ENCODE measurements around the gene S100A14.
"Not testable (repeated sequence)": the region's sequence is repeated elsewhere in the genome, so short reads cannot be mapped to it uniquely, and the experiment has no call there.

The S100A14 gene

DNA sequence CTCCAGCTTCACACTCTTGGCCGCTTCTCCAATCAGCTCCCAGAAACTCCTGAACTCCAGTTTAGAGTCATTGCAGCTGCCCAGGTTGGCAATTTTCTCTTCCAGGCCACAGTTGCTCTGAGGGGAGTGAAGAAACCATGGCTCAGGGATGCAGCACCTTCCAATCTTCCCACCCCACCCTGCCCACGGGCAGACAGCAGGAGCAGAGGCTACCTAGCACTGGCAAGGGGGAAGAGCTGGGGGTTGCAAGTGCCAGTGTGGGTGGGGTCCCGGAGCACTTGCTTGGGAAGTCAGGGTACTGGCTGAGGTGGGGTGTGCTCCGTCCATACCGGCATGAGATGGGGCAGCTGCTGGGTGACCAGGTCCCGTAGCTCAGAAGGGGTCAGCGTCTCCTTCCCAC, 1.2 kb downstream of the S100A14 start:
- no peak for DNase-seq (ENCODE audit: low spot score)

DNA sequence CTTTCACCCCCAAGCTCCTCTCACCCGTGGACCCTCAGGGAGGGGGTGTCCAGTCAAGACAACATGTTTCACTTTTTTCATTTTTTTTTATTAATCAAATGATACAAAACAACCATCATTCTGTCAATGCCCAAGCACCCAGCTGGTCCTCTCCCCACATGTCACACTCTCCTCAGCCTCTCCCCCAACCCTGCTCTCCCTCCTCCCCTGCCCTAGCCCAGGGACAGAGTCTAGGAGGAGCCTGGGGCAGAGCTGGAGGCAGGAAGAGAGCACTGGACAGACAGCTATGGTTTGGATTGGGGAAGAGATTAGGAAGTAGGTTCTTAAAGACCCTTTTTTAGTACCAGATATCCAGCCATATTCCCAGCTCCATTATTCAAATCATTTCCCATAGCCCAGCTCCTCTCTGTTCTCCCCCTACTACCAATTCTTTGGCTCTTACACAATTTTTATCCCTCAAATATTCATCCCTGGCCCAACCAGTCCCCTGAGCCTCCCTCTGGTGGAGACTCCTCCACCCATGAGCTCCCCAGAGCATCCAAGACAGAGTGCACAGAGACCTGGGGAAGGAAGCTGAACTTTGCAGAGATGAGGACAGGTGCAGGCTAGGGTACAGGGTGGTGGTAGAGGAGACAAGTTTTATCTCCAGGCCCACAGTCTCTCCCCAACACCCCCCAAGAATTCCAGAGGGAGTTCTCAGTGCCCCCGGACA, 1.8 kb downstream of the S100A14 start:
- DNase-seq (ENCODE audit: low spot score): no peak

DNA sequence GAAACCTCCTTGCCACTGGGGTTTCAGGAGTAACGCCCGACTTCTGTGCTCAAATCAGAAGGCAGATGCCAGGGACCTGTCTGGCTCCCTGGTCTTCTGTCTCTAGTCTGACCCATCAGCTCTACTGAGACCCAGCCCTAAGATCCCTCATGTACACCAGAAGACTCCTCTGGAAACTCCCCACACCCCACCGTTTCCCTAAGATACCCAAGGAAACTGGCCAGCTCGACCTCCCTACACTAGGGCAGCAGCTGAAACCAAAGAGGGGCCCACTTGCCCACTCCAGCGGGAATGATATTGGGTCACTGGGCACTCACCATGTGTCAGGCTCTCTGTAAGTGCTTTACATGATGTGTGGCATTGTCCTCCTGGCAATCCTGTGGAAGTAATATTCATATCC, 2.7 kb downstream of the S100A14 start:
- no peak for DNase-seq (ENCODE audit: low spot score)

DNA sequence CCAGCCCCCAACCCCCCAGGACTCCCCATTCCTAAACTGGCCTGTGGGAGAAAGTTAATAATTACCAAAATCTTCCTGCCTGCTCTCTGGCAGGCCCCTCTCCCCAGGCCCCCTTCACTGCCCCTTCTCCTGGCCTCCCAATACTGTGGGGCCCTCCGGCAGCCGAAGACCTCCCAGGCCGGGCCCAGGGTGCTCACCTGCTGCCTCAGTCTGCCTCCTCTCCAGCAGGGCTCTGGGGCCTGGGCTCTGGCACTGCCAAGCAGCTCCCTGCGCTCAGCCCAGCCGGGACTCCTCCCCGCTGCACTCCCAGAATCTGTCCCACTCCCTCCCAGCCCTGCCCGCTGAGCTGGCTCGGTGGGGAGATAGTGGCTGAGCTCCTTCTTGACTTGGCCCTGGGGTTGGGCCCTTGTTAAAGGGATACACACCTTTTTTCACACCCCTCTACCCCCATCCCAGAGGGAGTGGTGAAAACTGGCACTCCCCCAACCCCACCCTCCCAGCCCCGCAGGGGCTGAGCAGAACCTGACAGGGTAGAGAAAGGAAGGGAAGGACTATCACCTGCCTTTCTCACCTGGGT, 3.3 kb downstream of the S100A14 start, which contains the start of gene S100A16:
Gene S100A16, minus strand, starts transcription at position 383 of the 577 bp plus-strand sequence. CDS start 4,986 bp downstream, outside the sequence.
- DNase-seq (ENCODE audit: low spot score): peak; percentile 80

DNA sequence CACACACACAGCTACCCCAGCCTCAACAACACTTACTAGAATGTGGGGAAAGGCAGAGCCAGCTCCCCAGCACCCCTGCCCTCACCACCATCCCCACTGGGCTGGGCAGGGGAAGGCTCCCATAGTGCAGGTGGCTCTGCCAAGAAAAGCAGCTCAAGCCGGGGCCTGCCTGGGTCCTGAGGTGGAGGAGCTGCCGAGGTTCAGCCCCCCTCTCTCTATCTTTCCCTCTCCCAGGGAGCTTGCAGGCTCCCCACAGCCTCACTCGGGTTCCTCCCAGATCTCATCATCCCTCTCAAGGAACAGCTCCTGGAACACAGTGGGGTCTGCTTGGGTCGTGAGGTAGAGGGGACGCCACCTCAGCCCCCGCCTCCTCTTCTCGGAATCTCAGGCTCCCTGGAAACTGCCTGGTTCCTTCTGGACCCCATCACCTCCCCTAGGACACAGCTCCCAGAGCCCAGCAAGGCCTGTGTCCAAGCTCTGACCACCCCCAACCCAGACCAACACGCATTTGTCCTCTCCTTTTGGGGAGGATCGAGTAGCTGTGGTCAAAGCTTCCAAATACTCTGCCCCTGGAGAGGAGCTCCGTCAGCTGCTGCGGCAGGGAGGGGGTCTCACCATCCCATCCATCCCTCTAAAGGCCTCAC, 3.9 kb downstream of the S100A14 start:
- no peak for DNase-seq (ENCODE audit: low spot score)

DNA sequence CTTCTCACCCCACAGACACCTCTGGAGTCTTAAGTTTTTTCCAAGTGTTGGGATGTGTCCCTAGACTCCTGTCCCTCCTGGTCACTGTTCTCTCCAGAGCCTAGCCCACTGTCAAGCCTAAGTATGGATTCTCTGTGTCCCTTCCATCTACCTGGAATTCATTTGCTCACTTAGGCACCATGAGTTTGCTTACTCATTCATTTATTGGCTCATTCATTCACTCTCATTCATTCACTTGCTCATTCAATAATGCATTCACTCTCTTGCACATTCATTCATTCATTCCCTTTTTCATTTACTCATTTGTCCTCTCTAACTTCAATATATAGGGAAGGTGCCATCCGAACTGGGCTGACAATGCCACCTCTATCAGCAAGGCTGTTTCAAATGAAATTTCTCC, 4.8 kb downstream of the S100A14 start:
- no peak for DNase-seq (ENCODE audit: low spot score)

DNA sequence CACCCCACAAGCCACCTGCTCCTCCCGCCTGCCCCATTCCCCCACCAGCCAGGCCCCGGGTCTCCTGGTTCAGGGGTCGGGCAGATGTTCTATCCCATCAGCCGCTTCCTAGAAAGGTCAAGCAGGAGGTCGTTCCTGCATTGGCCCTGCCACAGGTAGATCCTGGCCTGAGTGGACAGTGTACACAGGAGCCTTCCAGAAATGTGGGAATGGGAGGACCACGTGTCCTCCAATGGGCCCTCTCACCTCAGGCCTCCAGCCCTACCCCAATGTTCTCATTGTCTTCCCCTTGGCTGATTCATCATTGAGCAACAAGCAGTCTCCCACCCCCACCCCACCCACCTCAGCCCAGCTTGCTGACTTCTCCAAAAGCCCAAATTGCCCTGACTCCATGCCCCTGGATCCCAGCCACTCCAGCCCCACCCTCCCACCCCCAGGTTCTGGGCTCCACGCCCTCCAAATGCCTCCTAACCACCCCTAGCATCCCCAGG, 5.3 kb downstream of the S100A14 start:
- no peak for DNase-seq (ENCODE audit: low spot score)

DNA sequence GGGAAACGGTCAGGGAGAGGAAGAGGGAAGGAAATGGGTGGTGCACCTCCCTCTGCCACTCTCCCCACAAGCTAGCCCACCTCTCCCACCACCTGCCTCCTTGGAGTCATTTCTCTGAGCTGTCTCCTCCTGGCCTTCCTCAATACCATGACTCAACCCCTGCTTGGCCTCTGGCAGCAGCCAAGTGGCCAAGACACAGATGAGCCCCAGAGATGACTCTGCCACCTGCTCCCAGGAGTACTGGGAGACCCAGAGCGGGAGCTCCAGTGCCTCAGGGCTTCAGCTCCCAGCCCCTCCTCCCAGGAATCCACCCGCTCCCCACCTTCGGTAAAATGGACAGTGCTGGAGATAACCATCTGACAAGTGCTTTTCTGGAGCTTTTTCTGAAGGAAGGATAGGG, 5.8 kb downstream of the S100A14 start:
- no peak for DNase-seq (ENCODE audit: low spot score)

DNA sequence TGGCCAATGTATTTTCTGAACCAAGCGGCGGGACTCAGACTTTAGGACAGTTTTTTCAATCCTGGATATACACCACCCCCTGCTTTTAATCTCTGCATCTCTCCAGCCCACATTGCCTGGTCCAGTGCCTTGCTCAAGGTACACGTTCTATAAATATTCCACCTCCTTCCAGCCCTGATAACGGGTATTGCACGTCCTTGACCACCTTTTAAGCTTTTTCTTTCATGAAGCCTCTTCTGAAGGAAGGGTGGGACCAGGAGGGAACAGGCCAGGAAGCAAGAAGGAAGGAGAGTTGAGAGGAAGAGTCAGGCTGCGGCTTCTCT, 6.6 kb downstream of the S100A14 start:
- no peak for DNase-seq (ENCODE audit: low spot score)

DNA sequence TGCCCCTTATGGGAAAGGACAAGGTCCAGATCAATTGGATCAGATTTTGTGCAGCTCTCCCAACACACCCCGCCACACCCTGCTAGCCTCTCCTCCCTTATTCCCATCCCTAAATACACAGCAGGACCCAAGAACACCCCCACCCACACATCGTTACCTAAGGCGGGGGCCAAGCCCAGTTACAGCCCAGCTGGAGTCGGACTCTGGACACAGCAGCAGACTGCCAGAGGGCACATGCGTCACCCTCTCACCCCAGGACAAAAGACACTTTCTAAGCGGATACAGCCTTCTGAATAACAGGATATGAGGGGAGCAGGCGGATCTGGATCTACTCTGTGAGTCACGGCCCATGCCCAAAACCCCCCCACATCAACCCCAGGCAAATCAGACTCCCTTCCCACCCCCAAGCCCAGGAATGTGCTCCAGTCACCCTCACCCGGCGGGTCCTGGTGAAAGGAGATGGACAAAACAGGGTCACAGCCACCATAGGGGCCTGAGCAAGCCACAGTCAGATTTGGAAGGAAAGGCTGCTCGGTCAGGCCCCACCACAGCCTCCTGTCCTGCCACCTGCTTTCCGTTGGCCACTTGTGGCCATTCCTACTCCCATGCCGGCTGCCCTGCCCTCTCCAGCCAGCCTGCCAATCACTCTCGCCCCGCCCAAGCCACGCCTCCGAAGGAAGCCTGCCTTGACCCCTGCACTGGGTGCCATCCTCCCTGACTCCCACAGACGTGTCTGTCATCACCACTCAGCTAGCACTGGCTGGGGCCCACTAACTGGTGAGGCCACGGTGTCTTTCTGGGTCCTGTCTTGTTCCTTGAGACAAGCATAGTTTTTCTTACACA, 7.2 kb downstream of the S100A14 start:
- no peak for DNase-seq (ENCODE audit: low spot score)

DNA sequence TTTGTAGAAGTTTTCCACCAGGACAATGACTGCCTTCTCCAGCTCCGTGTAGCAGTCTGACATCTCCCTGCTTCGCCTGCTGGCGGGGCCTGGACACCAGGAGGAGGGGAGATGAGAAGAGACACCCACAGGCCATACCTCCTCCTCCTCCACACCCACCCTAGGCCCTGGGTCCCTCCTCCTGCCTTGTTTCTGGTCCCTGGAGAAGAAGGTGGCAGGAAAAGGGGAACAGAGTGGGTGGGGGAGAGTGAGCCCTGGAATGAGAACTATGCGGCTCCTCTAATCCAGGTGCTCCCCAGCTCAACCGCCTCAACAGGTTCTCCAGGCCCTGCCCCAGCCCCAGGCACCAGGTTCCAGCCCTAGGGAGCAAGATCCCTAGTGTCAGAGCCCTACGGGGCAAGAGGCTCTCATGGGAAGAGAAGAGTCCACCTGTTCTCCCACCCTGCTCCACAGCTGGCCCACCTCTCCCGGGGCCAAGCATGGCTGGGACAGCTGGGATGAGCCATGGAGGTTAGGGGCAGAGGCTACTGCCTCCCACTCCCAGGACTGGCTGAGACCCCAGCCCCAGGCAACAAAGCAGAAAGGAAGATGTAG, 7.9 kb downstream of the S100A14 start:
- no peak for DNase-seq (ENCODE audit: low spot score)

DNA sequence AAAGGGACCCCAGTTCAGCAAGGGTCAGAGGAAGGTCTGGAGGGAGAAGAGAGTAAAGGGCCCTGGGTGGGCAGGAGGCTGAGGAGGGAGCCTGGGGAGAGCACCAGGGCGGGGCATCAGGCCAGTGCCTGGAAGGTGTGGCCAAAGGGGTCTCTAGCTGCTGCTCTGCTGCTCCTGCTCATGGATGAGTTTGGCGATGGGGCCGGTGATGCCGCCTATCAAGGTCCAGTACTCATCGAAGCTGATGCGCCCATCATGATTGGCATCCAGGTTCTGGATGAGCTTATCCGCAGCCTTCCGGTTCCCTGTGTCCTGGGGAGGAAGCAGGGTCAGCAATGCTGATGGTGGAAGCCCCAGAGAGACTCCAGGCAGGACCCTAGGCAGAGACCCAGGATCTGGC, 8.7 kb downstream of the S100A14 start:
- no peak for DNase-seq (ENCODE audit: low spot score)

DNA sequence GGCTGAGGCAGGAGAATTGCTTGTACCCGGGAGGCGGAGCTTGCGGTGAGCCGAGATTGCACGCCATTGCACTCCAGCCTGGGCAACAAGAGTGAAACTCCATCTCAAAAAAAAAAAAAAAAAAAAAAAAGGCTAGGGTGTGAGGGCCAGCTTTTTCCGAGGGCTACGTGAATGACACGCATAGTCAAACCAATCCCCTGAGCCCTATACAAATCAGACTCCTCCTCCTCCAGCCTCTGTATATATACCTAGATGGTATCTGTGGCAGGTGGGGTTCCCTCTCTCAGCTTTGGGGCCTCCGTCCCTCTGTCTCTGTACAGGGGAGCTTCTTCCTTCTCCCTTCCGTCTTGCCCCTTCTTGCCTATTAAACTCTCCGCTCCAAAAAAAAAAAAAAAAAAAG, 9.9 kb downstream of the S100A14 start:
- no peak for DNase-seq (ENCODE audit: low spot score)

DNA sequence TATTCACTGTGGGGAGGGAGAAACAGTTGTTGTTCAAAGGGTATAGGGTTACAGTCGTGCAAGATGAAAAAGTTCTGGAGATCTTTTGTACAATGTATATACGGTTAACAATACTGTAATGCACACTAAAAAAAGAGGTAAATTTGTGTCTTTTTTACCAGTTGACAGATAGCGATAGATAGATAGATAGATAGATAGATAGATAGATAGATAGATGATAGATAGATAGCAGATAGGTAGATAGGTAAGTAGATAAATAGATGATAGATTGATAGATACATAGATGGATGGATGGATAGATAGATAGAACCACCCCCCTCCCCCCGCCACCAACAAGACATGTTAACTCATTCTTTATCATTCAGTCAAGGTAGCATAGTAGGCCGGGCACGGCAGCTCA, 13.4 kb downstream of the S100A14 start:
- no peak for DNase-seq (ENCODE audit: low spot score)

DNA sequence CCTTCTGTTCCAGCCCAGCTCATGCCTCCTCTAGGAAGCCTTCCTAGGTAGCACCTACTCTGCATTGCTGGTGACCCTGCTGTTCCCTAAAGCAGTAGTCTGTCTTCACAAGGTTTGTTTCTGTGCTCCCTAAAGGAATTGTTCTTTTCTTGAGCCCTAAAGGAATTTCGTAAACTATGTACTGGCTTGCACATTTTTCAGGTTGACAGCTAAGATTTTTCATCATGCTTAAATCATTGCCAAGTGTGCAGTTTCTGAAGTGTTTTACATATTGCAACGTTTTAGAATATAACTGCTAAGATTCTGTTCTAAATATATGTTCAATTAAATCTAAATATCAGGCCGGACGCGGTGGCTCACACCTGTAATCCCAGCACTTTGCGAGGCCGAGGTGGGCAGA, 16.3 kb downstream of the S100A14 start:
- DNase-seq (ENCODE audit: low spot score): no peak

DNA sequence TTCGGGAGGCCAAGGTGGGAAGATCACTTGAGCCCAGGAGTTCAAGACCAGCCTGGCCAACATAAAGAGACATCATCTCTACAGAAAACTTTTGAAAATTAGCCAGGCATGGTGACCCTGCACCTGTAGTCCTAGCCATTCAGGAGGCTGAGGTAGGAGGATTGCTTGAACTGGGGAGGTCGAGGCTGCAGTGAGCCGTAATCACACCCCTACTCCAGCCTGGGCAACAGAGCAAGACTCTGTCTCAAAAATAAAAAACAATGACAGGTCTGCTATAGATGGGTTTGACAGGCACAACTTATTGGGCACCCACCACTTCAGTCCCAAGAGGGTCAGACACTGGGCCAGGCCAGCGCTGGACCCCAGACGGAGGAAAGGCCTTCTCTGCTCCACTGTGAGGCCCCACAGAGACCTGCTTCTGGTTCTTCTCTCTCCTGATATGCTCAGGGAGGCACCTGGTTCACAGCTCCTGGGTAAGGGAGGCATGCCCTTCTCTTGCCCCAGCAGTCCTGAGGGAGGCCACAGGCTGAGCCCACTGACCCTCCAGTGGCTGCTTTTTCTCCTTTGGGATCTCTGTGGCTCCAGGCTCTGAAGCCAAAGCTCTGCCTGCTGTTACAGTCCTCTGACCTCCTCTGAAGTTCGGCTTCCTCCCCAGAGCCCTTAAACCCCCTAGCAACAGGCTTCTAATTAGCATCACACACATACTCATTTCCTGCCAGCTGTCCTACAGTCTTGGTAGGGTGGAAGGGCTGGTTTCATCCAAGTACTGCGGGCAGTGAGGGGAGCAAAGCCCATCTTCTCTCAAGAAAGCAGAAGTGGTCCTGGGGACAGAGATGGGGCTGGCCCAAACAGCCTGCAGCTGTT, 17.6 kb downstream of the S100A14 start:
- no peak for DNase-seq (ENCODE audit: low spot score)

DNA sequence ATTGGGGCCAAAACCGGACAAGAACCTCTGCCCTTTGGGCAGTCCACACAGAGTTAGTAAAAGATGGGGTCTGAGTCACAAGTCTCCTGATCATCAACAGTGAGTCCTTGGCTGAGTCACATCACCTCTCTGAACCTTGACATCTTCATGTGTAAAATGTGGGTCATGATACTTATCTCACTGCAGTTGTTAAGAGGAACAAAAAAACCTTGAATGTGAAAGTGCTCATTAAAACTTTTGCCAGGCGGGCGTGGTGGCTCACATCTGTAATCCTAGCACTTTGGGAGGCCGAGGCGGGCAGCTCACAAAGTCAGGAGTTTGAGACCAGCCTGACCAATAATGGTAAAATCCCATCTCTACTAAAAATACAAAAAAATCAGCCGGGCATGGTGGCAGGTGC, 18.9 kb downstream of the S100A14 start:
- DNase-seq (ENCODE audit: low spot score): no peak

DNA sequence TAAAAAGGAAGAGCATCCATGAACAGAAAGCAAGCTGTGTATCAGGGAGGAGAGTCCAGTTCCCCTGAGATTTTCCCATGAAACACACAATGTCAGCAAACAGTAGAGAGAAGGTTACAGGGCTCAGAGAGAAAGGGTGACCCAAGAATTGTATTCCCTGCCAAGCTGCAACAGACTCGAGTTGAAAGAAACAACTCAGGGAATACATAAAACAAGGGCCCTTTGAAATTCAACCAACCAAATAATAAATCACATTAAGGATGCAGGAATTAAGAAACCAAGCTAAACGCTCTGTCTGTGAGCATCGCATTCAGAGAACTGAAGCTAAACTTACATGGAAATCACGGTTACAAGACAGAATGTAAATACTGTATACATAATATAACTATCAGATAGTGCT, 23.4 kb downstream of the S100A14 start:
- DNase-seq (ENCODE audit: low spot score): no peak

DNA sequence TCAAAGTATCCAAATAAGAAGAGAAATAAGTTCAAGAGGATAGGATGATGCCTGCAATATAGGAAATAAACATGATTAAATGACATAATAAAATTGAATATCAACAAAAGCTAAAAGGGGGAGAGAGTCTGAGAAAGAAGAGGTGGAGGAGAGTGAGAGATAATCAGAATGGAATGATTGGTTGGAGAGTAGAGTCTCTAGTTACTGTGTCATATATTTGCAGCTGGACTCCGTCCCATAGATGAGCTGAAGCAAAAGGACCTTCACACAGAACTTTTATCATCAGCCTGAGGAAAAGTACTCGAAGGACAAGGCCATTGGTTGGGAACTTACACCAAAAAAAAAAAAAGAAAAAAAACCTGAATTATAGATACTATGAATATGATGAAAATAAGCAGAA, 27.6 kb downstream of the S100A14 start:
- no peak for DNase-seq (ENCODE audit: low spot score)

DNA sequence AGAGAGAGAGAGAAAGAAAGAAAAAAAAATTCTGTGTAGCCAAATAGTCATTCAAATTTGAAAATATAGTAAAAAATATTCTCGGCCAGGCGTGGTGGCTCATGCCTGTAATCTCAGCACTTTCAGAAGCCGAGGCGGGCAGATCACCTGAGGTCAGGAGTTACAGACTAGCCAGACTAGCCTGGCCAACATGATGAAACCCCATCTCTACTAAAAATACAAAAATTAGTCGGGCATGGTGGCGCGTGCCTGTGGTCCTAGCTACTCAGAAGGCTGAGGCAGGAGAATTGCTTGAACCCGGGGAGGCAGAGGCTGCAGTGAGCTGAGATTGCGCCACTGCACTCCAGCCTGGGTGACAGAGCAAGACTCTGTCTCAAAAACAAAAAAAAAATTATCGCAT, 28.1 kb downstream of the S100A14 start:
- DNase-seq (ENCODE audit: low spot score): not testable (repeated sequence)

DNA sequence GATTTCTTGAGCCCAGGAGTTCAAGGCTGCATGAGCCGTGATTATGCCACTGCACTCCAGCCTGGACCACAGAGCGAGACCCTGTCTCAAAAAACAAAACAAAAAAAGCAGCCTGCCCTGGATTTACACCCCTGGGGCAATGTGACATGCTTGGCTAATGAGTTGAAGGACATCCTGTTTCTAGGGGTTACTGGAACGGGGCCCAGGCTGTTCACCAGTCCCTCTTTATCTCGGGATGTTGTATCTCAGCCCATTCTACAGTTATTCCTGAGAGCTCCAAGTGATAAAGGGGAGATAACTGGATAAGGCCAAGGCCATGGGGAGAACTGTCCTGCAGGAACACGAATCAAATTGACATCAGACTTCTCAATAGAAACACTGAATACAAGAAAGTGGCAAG, 28.8 kb downstream of the S100A14 start:
- no peak for DNase-seq (ENCODE audit: low spot score)
